HG03159 (cell line): ENCODE data around the gene PCGF3.
A peak's percentile ranks its signal among the peaks of the same experiment; 100 is the strongest.
"Not testable (repeated sequence)": the region's sequence is repeated elsewhere in the genome, so short reads cannot be mapped to it uniquely, and the experiment has no call there.

ENCODE experiments used
- ATAC-seq: cut with Tn5 transposase; IDR thresholded peaks from one replicate; pipeline ENCODE4 v1.9.1; 2021; ENCODE audit warnings: mild to moderate bottlenecking, moderate library complexity; ENCODE audit not compliant: unreplicated experiment

Gene PCGF3

DNA sequence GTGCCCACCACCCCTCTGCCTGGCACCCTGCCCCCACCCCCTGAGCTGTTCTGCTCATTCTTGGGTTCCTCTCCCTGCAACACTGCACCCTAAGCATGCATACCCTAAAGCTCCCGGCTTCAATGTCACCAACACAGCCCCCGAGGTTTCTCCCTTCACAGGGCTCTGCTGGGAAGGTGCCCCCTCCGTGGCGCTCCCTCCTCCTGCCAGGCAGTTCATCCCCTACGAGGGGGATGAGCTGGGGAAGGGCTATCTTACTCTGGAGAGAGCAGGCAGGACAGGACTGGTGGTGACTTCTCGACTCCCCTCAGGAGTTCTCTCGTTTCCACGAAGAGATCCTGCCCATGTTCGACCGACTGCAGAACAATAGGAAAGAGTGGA is 38.1 kb upstream of the PCGF3 start:
- ATAC-seq: no peak

DNA sequence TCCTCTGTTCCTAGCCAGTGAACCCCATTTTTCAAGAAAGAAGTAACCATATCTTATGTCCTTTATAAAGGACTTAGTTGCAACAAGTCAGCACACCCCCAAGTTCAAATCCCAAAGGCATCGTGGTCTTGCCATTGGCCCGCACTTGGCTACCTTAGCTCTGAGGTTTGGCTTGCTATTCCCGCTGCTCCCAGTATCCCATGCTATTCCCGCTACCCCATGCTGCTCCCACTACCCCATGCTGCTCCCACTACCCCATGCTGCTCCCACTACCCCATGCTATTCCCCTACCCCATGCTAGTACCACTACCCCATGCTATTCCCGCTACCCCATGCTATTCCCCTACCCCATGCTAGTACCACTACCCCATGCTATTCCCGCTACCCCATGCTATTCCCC is 37.4 kb upstream of the PCGF3 start:
- ATAC-seq: not testable (repeated sequence)

DNA sequence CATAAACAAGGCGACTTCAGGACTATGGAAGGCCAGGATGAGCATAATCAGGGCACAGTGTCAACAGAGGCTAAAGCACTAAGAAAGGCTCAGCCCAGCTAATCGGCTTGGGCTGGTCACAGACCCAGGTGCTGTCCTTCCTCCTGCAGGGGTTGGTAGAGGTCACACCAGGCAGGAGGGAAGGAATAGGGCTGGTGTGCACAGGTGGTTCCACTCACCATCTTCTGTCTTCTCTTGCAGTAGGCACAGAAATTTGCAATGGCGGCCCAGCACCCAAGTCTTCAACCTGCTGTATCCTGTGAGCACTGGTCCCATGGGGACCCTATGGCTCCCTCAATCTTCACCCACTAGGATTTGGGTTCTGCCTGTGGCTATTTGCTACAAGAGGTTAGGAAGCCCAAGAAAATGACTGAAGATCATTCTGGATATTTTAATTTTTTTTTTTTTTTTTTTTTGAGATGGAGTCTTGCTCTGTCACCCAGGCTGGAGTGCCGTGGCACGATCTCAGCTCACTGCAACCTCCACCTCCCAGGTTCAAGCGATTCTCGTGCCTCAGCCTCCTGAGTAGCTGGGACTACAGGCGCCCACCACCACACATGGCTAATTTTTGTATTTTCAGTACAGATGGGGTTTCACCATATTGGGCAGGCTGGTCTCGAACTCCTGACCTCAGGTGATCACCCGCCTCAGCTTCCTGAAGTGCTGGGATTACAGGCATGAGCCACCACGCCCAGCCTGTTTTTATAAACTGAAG is 35.6 kb upstream of the PCGF3 start:
- ATAC-seq: not testable (repeated sequence)

GRCh38 chr4:671769-672168 is 33.9 kb upstream of the PCGF3 start:
- ATAC-seq: no peak

GRCh38 chr4:673349-674091 is 32.1 kb upstream of the PCGF3 start:
- ATAC-seq: no peak

DNA sequence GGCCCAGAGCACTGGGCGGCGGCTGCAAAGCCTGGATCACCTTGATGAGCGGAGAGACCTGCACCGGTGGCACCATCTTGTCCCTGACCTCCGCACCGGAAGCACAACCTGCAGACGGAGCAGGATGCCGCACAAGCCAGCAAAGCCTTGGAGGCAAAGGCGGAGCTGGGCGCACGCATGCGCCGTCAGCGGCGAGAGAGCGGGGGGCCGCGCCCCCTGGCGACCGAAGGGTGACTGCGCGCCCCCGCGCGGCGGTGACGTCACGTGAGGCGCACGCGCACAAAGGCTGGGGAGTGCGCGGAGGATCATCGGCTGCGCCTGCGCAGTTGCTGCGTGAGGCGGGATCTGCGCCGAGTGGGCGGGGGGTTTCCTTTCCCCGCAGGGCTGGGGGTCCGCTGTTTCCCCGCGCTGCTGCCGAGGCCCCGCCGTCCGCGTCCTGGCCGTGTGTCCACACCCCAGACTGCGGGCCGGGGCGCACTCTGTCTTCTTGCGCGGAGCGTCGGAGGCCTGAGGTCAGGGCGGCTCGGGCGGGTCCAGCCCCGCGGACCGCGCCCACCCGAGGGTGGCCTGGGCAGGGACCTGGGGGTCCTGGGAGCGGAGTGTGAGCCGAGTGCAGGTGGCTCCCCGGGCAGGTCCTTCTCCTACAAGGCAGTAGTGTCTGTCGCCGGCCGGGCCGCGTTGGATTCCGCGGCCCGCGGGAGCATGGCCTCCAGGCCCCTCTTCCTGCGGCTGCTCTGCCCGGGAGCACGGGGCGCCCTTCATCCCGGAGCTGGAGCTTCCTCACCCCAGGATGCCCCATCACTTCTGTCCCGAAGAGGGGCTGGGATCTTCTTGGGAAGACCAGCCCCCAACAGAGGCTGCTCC is 31.2 kb upstream of the PCGF3 start, which contains the start of the genes ATP5ME and MYL5:
ATP5ME (minus strand) TSS at position 105 of the 864 bp plus-strand sequence; CDS start at position 76, 29 bp downstream.
MYL5 (plus strand) TSS at position 371 of the 864 bp plus-strand sequence. CDS start 3,485 bp downstream, outside the sequence.
- ATAC-seq: peak; percentile 82

DNA sequence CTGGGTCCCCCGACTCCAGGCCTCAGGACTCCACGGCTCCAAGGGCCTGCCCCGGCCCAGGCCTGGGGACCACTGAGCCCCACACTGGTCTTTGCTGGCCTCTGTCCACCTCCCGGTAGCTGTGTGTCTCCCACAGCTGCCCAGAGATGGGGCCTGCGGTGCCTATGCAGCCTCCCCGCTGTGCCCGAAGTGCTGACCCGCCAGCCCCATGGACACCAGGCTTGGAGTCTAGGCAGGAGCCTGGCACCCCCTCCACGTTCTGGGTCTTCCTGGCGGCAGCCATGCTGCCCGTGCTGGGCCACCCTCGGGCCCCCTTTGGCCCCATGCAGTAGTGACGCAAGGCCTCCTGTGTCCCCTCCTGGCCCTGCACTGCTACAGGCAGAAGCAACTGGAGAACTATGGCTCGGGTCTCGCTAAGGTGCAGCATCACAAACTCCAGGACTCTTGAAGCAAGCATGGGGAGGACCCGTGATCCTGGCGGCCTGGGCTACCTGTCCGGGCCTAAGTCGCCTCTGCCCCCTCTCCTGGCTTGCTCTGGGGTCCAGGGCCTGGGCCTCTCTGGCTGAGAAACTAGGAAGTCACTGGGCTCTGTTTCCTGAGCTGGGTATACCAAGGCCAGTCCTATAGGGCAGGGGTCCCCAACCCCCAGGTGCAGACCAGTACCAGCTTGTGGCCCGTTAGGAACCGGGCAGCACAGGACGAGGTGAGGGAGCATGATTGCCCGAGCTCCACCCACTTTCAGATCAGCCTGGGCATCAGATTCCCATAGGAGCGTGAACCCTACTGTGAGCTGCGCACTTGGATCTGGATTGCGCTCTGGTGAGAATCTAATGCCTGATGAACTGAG is 30.4 kb upstream of the PCGF3 start:
- ATAC-seq: peak; percentile 2

DNA sequence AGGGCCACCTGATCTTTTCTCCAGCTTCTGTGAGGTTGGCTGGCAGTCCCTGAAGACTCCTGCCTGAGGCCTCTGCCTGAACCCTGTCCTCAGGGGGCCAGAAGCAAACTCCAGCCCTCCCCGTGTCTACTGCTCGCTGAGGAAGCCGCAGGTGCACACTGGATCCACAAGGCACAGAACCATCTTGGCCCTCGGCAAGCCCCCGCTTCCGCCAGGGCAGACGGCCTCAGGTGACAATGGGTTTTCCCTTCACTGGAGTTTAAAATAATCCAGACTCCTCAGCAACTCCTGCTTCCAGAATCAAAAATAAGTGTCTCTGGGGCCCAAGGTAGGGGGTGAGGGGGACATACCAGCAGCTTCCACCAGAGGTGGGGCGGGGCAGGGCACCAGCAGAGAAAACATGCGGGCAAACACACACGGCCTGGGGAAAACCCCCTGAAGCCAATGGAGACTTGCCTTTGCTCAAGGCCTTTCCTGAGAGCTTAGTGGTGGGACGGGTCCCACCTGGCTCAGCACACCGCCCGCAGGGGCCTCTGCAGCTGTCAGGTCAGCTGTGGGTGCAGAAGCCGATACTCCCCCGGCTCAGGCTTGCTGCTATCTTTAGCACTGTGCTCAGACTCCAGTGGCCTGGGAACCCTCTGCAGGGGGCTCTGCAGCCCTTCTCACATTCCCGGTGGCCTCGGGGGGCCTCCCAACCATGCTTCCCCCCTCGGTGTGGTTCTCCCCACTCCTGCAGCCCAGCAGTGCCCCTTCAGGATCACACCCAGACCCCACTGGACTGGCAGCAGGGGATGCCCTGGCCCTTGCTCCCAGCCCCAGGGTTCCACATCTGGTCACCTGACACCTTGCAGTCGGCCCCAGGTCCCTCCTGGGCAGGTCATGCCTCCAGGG is 29.4 kb upstream of the PCGF3 start:
- ATAC-seq: peak; percentile 28

DNA sequence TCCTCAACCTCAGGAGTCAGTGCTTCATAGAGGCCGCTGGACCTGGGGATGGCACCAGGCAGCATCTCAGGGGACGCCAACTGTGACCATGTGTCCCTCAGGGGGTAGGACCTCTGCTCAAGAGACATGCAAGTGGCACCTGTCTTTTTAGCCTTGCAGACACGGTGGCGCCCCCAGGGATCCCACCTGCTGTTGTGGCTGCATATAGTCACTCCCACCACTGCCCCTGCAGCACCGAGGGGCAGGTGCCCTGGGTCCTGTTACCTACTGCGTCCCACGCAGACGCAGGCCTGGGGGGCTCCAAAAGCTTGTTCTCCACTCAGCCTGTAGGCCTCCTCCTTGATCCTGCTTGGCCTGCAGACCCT is 28.8 kb upstream of the PCGF3 start:
- no peak for ATAC-seq

- ATAC-seq: no peak
Measured at GRCh38 chr4:677431-678293, 28.0 kb upstream of the PCGF3 start.

DNA sequence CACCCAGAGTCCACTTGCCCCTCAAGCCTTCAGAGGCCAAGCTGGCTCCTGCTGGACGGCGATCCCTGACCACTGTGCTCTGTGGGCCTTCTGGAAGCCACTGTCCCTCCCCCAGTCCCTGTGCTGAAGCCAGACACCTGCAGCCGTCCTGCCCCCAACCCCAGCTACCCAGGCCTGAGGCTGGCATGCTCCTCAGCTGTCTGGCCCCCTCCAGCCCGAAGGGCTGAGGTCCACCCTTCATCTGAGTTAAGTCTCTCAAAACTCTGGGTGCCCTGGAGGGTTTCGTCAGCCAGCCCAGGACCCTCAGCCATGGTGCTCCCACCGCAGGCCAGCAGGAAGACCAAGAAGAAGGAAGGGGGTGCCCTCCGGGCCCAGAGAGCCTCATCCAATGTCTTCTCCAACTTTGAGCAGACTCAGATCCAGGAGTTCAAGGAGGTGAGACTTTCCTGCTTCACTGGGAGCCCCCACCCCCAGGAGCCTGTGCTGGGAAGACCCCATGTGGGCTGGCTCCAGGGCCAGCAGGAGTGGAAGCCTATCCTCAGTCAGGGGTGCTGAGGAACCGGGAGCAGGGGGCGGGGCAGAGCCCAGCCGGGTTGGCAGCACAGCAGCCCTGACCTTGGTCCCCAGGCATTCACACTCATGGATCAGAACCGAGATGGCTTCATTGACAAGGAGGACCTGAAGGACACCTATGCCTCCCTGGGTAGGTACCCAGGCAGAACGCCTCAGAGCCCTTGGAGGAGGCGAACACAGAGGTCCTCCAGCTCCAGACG is 27.1 kb upstream of the PCGF3 start:
- ATAC-seq: no peak

- ATAC-seq: no peak
Measured at GRCh38 chr4:679104-679481, 26.5 kb upstream of the PCGF3 start.

DNA sequence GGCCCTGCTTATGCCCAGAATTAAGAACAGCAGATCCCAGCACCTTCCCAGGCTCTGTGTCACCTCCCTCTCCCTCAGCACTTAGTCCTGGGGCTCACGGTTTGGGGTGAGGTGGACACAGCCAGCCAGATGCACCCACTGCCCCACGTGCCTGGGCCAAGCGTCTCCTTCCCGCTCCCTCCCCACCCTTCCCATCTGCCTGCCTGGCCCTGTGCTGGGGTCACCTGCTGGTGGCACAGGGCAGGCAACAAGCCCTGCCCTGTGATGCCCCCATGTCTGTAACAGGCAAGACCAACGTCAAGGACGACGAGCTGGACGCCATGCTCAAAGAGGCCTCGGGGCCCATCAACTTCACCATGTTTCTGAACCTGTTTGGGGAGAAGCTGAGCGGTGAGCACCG is 26.0 kb upstream of the PCGF3 start:
- no peak for ATAC-seq

- ATAC-seq: no peak
Measured at GRCh38 chr4:680091-680490, 25.5 kb upstream of the PCGF3 start.

- ATAC-seq: no peak
Measured at GRCh38 chr4:680551-680927, 25.1 kb upstream of the PCGF3 start.

GRCh38 chr4:680928-681645 is 24.5 kb upstream of the PCGF3 start:
- ATAC-seq: no peak
